ENCODE measurements around the gene TAF11. TPM values are rescaled to one million over a fixed set of nuclear protein-coding genes. Genes with fewer than 3 reads are reported as not detected.

Gene TAF11
- total RNA-seq, 1 donor from 2014 or later: 18.1 TPM

GRCh38 chr6:34860776-34861175 is 27.1 kb downstream of the TAF11 start:
- H3K36me3 ChIP-seq: peaks cover 60% of the 10 kb centered on the region
- H3K27me3 ChIP-seq (ENCODE audit: low read depth): no peaks in the 10 kb centered on the region
- DNase-seq: no peak
- TF ChIP-seq, protein P1, sequence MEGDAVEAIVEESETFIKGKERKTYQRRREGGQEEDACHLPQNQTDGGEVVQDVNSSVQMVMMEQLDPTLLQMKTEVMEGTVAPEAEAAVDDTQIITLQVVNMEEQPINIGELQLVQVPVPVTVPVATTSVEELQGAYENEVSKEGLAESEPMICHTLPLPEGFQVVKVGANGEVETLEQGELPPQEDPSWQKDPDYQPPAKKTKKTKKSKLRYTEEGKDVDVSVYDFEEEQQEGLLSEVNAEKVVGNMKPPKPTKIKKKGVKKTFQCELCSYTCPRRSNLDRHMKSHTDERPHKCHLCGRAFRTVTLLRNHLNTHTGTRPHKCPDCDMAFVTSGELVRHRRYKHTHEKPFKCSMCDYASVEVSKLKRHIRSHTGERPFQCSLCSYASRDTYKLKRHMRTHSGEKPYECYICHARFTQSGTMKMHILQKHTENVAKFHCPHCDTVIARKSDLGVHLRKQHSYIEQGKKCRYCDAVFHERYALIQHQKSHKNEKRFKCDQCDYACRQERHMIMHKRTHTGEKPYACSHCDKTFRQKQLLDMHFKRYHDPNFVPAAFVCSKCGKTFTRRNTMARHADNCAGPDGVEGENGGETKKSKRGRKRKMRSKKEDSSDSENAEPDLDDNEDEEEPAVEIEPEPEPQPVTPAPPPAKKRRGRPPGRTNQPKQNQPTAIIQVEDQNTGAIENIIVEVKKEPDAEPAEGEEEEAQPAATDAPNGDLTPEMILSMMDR (IDR thresholded peaks at IDR 0.05; ENCODE audit: borderline replicate concordance): no peak
- H3K4me1 ChIP-seq: peaks cover 28% of the 10 kb centered on the region
- no peaks in the 10 kb centered on the region for H3K9me3 ChIP-seq (replicated peaks)
- H3K4me3 ChIP-seq: no peak overlapping the region
- intact Hi-C loops (cut with micrococcal nuclease): no loop called here
- no peak overlapping the region for H3K27ac ChIP-seq (replicated peaks)

DNA sequence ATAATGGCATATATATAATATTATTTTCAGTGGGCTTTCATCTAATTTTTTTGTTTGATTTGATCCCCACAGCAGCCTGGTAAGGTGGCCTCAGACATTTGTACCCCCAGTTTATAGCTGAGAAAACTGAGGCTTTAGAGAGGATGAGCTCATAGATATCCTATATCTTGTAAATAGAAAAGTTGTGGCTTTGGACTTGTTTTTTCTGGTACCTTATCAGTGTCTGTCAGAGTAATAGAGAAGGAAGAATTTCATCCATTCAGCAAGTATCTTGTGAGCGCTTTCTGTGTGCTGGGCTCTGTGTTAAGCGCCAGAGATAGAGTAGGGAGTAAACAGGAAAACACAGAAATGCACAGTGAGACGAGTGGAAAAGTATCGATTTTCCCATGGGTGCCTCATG is 27.9 kb downstream of the TAF11 start:
- Histone ChIP-seq H3K4me1 (peaks cover 19% of the 10 kb centered on the region), H3K27ac (replicated peaks) (no peak overlapping the region), H3K27me3 (ENCODE audit: low read depth) (no peaks in the 10 kb centered on the region), H3K9me3 (replicated peaks) (no peaks in the 10 kb centered on the region), H3K36me3 (peaks cover 68% of the 10 kb centered on the region), H3K4me3 (no peak overlapping the region)
- TF ChIP-seq, protein P1 (IDR thresholded peaks at IDR 0.05; ENCODE audit: borderline replicate concordance): no peak
- intact Hi-C loops (cut with micrococcal nuclease): no loop called here
- no peak for DNase-seq

GRCh38 chr6:34858681-34859080 is 29.2 kb downstream of the TAF11 start:
- peaks cover 68% of the 10 kb centered on the region for H3K36me3 ChIP-seq
- H3K27me3 ChIP-seq (ENCODE audit: low read depth): no peaks in the 10 kb centered on the region
- TF ChIP-seq, protein P1 (IDR thresholded peaks at IDR 0.05; ENCODE audit: borderline replicate concordance): no peak
- peaks cover 7% of the 10 kb centered on the region for H3K4me1 ChIP-seq
- no peak overlapping the region for H3K27ac ChIP-seq (replicated peaks)
- no peaks in the 10 kb centered on the region for H3K9me3 ChIP-seq (replicated peaks)
- H3K4me3 ChIP-seq: no peak overlapping the region
- intact Hi-C loops (cut with micrococcal nuclease): no loop called here
- DNase-seq: no peak

- intact Hi-C loops (cut with micrococcal nuclease): no loop called here
- Histone ChIP-seq H3K27ac (replicated peaks) (no peak overlapping the region), H3K27me3 (ENCODE audit: low read depth) (no peaks in the 10 kb centered on the region), H3K36me3 (peaks cover 65% of the 10 kb centered on the region), H3K4me1 (no peaks in the 10 kb centered on the region), H3K9me3 (replicated peaks) (no peaks in the 10 kb centered on the region), H3K4me3 (no peak overlapping the region)
- TF ChIP-seq, protein P1 (IDR thresholded peaks at IDR 0.05; ENCODE audit: borderline replicate concordance): no peak
- DNase-seq: no peak
Measured at GRCh38 chr6:34855463-34855862, 32.4 kb downstream of the TAF11 start.

DNA sequence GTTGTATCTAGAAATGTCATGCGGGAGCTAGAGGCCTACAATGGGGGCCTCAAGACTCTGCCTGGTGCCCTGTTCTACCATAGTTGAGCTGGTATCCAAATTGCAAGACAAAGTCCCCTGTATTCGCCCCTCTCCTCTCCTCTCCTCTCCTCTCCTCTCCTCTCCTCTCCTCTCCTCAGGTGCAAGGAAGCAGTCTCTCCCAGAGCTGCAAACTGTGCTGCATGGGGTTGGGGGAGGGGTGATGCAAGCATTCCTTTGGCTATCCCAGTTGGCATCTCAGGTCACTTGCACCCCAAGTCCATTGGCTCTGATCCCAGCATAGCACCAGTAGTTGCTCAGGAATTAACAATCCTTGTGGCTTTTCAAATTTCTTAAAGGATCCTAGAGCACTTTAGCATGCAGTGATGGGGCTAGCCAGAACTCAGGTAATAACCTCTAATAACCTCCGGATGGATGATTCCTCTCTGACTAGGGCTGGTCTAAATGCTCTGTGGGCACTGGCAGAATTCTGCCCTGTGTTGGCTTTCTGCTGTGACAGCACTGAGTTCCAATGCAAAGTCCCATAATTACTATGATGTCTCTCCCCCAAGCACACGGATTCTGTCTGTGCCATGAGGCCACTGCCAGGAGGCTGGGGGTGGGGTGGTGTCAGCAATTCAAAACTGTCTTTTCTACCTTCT is 35.3 kb downstream of the TAF11 start:
- peaks cover 5% of the 10 kb centered on the region for H3K4me1 ChIP-seq
- TF ChIP-seq, protein P1 (IDR thresholded peaks at IDR 0.05; ENCODE audit: borderline replicate concordance): no peak
- H3K27ac ChIP-seq (replicated peaks): no peak overlapping the region
- no peaks in the 10 kb centered on the region for H3K27me3 ChIP-seq (ENCODE audit: low read depth)
- intact Hi-C loops (cut with micrococcal nuclease): no loop called here
- H3K4me3 ChIP-seq: no peak overlapping the region
- H3K9me3 ChIP-seq (replicated peaks): no peaks in the 10 kb centered on the region
- peaks cover 36% of the 10 kb centered on the region for H3K36me3 ChIP-seq
- DNase-seq: no peak

Measured in left ventricle myocardium inferior (tissue), 1 donor.